ENCODE measurements around the gene ZNF341.
"Not testable (repeated sequence)": the region's sequence is repeated elsewhere in the genome, so short reads cannot be mapped to it uniquely, and the experiment has no call there.

ZNF341 gene

DNA sequence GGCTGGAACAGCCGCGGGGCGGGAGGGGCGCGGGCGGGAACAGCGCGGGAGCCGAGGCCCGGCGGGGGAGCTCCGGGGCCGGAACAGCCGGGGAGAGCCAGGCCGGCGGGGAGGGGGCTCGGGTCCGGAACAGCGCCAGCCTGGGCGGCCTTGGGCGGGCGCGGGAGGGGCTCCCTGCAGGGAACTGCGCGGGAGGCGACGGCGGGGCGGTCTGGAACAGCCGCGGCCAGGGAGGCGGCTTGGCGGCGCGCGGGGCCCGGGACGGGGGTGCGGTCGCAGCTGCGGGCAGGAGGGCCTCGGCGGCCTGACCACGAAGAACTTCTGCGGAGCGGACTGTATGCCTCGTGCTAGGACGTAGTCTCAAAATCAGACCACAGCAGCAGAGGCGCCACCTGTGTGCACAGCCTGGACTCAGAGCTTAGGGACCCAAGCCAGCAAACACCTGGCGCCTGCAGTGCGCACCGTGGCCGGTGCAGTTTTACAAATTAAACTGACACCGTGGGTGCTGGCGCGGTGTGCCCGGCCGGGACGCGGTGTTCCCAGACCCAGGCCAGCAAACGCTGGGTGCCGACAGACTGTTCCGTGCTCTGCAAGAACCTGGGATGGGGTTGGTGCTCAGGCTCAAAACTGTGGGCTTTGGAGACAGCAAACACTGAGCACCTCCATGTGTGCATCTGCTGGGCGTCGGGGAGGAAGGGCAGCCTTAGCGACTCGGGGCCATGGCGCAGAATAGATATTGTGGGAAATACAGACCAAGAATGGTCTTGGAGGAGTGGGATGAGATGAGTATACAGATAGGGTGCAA lies 572 bp downstream of the ZNF341 start:
- DNase-seq: peak; percentile 79

DNA sequence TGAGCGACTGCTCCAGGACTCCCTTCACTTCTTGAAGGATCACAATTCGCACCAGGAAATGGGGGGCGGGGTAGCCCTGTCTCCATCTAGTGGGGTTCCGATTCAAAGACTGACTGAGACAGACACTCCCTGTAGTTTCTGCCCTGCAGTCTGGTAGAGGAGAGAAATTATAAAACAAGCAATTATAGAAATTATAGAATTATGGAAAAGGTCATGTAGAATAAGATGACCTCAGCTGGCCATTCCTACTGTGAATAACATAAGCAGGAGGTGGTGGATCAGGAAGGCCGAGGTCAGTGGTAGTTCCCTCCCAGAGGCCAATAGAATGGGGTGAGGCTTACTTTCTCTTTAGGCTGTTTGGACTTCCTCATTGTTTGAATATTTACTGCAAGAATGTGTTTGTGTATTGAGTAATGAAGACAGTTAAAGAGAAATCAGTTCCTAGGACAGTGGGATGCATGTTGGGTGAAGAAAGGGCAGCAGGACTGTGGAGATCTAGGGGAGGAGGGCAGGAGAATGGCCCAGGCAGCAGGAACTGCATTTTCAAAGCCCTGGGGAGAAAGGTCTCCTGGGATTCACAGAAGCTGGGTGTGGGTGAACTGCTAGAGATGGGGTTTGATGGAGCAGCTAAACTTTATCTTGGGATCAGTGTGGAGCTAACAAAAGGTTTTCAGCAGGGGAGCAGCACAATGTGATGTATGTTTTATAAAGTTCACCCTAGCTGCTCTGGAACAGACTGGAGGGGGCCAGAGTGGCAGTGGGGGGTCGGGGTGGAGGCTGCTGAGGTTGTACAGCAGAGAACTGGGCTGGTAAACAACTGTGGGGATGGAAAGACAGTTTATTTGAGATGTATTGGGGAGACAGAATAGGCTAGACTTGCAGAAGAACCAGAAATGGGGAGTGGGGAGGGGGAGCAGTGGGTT lies 2.1 kb downstream of the ZNF341 start:
- no peak for DNase-seq

DNA sequence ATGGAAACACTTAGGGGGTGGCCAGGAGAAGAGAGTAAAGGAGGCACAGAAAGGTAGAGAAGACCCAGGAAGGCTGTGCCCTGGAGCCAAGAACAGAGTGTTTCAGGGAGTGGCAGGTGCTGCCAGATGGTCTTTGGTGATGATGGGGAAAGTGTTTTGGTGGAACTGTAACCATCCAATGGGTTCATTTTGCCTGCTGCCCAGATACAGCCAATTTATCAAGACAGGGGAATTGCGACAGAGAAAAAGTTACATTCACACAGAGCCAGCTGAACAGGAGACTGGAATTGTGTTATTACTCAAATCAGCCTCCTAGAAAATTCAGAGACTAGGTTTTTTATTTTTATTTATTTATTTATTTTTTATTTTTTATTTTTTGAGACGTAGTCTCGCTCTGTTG lies 5.2 kb downstream of the ZNF341 start:
- DNase-seq: no peak

DNA sequence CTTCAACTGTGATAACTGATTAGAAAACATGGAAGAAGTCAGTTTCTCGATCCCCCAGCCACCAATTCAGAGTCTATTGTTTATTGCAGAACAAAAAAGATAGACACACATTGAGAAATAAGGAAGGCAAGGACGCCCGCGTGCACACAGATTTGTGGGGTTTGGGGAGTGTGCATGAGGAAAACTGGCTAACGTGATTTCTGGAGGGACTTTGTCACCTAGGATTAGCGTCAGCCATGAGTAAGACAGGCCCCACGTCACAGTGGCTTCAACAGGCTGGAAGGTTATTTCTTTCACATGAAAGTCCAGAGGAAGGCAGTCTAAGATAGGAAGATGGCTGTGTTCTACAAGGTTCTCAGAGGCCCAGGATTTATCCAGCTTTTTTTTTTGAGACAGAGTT lies 7.7 kb downstream of the ZNF341 start:
- DNase-seq: no peak

GRCh38 chr20:33740189-33740588 lies 8.4 kb downstream of the ZNF341 start:
- DNase-seq: no peak

- DNase-seq: no peak
Measured at GRCh38 chr20:33744181-33744580, 12.4 kb downstream of the ZNF341 start.

GRCh38 chr20:33744773-33745385 lies 13.1 kb downstream of the ZNF341 start:
- no peak for DNase-seq

DNA sequence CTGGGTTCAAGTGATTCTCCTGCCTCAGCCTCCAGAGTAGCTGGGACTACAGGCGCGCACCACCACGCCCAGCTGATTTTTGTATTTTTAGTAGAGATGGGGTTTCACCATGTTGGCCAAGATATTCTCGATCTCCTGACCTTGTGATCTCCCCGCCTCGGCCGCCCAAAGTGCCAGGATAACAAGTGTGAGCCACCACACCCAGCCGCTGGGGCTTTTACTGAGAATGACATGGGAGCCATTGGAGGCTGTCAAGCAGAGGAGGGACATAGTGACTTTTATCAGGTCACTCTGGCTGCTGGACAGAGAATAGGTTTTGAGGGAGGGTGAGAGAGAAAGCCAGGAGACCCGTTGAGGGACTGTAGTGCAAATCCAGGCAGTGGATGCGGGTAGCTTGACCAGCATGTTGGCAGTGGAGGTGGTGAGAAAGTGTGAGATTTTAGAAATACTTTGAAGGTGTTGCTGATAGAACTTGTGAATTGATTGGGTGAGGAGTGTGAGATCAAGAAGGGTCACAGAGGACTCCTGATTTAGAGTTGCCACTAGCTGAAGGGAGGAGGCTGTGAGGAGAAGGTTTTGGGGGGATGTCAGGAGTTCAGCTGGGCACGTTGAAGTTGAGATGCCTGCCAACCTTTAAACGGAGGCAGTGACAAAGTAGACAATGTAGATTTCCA lies 14.7 kb downstream of the ZNF341 start:
- no peak for DNase-seq

DNA sequence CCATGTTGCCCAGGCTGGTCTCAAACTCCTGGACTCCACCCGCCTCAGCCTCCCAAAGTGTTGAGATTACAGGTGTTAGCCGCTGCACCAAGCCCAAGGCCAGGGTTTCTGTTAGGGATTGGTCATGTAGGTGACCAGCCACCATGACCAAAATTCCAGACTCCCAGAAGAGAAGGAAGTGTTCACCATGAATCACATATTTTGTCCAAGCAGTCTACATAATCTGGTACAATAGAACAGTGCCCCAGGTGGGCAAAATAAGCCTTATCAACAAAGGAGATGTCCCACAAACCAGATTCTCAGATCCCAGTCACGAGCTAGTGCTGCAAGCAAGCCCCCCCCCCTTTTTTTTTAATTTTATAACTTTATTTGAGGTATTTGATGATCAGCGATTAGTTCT lies 20.0 kb downstream of the ZNF341 start:
- no peak for DNase-seq

GRCh38 chr20:33753143-33753542 lies 21.3 kb downstream of the ZNF341 start:
- no peak for DNase-seq

GRCh38 chr20:33753763-33754162 lies 22.0 kb downstream of the ZNF341 start:
- DNase-seq: no peak

DNA sequence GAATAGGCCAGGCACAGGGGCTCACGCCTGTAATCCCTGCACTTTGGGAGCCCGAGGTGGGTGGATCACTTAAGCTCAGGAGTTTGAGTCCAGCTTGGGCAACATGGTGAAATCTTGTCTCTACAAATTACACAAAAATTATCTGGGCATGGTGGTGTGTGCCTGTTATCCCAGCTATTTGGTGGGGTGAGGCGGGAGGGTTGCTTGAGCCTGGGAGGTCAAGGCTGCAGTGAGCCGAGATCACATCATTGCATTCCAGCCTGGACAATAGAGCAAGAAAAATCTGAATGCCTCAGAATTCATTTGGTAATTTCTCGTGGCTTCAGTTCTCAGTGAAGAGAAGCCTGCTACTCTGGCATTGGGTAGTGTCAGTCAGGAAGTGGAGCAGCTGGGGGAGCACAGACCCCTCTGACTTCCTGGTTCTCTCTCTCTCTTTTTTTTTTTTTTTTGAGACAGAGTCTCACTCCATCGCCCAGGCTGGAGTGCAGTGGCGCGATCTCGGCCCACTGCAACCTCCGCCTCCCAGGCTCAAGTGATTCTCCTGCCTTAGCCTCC lies 24.2 kb downstream of the ZNF341 start:
- not testable (repeated sequence) for DNase-seq

GRCh38 chr20:33757046-33757445 lies 25.2 kb downstream of the ZNF341 start:
- DNase-seq: no peak

- DNase-seq: no peak
Measured at GRCh38 chr20:33757458-33757857, 25.7 kb downstream of the ZNF341 start.

DNA sequence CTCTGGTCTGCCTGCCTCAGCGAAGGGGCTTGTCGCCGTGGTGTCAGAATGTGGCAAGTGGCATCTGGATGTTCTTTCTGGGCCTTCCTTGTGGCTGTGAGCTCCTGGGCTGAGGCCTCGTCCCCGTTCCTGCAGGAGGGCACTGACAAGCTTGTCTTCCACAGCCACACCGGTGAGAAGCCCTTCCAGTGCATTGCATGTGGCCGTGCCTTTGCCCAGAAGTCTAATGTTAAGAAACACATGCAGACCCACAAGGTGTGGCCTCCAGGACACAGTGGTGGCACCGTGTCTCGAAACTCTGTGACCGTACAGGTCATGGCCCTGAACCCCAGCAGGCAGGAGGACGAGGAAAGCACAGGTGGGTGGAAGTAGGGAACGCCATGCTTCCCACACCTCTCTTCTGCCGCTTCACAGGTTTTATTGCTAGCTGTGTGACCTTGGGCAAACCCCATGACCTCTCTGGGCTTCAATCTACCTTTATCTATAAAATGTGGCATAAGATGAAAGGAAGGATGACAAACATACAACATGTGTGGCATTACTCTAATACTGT lies 30.0 kb downstream of the ZNF341 start:
- no peak for DNase-seq

DNA sequence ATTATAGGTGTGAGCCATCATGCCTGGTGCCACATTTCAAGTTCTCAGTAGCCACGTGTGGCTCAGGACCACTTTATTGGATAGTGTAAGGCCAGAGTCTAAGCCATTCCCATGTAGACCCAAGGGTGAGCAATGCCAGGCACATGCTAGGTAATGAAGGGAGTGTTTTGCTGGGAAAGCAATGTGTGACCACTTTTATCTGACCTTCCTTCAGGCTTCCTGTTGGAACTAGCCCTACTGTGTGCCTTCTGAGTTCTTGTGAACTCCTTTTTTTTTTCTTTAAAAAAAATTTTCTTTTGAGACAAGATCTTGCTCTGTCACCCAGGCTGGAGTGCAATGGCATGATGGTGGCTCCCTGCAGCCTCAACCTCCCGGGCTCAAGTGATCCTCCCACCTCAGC lies 33.3 kb downstream of the ZNF341 start:
- DNase-seq: no peak

GRCh38 chr20:33765592-33765991 lies 33.8 kb downstream of the ZNF341 start:
- DNase-seq: no peak

GRCh38 chr20:33766686-33767085 lies 34.9 kb downstream of the ZNF341 start:
- no peak for DNase-seq

DNA sequence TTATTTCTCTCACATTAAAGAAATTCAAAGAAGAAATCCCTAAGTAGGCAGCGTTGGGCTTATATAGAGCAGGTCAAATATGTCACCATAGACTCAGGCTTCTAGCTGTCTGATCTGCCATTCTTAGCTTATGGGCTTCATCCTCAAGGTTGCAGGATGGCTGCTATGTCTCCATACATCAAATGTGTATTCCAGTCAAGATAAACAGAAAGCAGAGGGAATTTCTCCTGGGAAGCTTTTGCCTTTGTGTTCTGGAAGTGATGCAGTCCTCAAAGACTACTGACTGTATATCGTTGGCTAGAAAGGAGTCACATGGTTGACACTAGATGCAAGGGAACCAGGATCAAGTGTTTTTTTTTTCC lies 36.0 kb downstream of the ZNF341 start:
- DNase-seq: no peak

GRCh38 chr20:33769043-33769442 lies 37.2 kb downstream of the ZNF341 start:
- no peak for DNase-seq

DNA sequence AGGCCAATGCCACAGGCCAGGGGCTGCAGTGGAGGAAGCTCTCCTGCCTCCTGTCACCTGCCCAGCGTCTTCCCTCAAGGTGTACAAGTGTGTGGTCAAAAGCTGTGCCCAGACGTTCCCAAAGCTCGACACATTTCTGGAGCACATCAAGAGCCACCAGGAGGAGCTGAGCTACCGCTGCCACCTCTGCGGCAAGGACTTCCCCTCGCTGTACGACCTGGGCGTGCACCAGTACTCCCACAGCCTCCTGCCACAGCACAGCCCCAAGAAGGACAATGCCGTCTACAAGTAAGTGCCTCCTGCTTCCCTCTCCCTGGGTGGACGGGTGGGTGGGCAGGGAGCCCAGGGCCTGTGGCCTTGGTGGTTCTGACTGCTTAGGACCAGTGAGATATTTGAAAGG lies 38.2 kb downstream of the ZNF341 start:
- DNase-seq: no peak

GRCh38 chr20:33771938-33772337 lies 40.1 kb downstream of the ZNF341 start:
- DNase-seq: no peak

DNA sequence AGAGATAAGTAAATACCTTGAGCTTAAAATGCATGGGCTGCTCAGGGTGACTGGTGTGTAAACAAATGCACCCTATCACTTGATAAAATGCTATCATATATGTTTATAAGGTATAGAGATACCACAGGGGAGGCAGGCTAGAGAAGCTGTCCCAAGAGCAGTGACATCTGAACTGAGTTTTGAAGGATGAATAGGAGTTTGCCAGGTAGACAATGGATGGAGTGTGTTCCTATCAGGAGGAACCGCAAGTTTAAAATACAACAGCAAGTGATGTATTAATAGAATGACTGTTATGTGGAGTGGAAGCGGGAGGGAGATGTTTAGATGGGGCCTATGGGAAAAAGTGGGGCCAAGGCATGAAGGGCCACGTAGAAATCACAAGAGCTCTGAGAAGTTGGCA lies 40.6 kb downstream of the ZNF341 start:
- no peak for DNase-seq

Measured in activated CD4-positive, alpha-beta T cell treated with anti-CD3 and anti-CD28 coated beads, Interleukin-2, amount 50 U/mL, for 1 hour (primary cell).